Naive B cell (primary cell): ENCODE data around the gene R3HDM4. TPM values are rescaled to one million over a fixed set of nuclear protein-coding genes. Genes with fewer than 3 reads are reported as not detected.

Source experiments
- ATAC-seq, 2 donors: fragments of 150-1000 bp; cut with Tn5 transposase; 2 replicates each; pipeline ENCODE4 v1.10.0; 2021; ENCODE audit warnings: low read depth in 2 of 2, mild to moderate bottlenecking in 2 of 2, moderate library complexity in 2 of 2
- DNase-seq: peaks from one replicate; pipeline ENCODE4 v3.0.0; 2022
- H3K27ac Mint-ChIP-seq, 6 donors: one replicate each; pipeline ENCODE4 v1.8.0; 2020 to 2022; ENCODE audit warnings: mild to moderate bottlenecking in 6 of 6, mixed read lengths in 6 of 6, moderate library complexity in 5 of 6, inconsistent platforms in 2 of 6
- H3K27me3 Mint-ChIP-seq, 3 donors: one replicate each; pipeline ENCODE4 v1.8.0; 2021 to 2022; ENCODE audit warnings: mixed read lengths in 3 of 3, mild to moderate bottlenecking in 1 of 3
- H3K36me3 Mint-ChIP-seq, 2 donors: one replicate each; pipeline ENCODE4 v1.8.0; 2020 to 2022; ENCODE audit warnings: mixed read lengths in 2 of 2, inconsistent platforms in 1 of 2, mild to moderate bottlenecking in 1 of 2
- H3K4me1 Mint-ChIP-seq, 3 donors: one replicate each; pipeline ENCODE4 v1.8.0; 2020 to 2022; ENCODE audit warnings: mixed read lengths in 3 of 3, inconsistent platforms in 1 of 3, mild to moderate bottlenecking in 1 of 3, moderate library complexity in 1 of 3
- H3K4me3 Mint-ChIP-seq, 8 donors: one replicate each; pipeline ENCODE4 v1.8.0; 2020 to 2022; ENCODE audit warnings: mild to moderate bottlenecking in 8 of 8, mixed read lengths in 8 of 8, moderate library complexity in 8 of 8, inconsistent platforms in 2 of 8
- H3K9me3 Mint-ChIP-seq, 7 donors: one replicate each; pipeline ENCODE4 v1.8.0; 2020 to 2022; ENCODE audit warnings: mixed read lengths in 7 of 7, mild to moderate bottlenecking in 5 of 7, inconsistent platforms in 2 of 7, moderate library complexity in 1 of 7
- polyA plus RNA-seq, 6 donors: library from polyadenylated mRNA; unstranded; fragments of 300-500 nt; fragmentation: Illumina TruSeq; gene quantifications; one replicate each; pipeline ENCODE4 v1.2.3, GENCODE V29; 2021; ENCODE audit warnings: low read depth in 6 of 6

The R3HDM4 gene
- polyA plus RNA-seq, 6 donors from 2014 or later: 162 to 209 (median 175) TPM

- no peak for DNase-seq
- H3K27me3 Mint-ChIP-seq: no peaks in the 10 kb centered on the region
- no peak for ATAC-seq
- H3K36me3 Mint-ChIP-seq: no peaks in the 10 kb centered on the region
- peak overlapping the region in 2 of 6 donors; percentile 65 to 87 for H3K27ac Mint-ChIP-seq
- peaks cover 8 to 24% (median 21%) of the 10 kb centered on the region in 3 donors for H3K4me1 Mint-ChIP-seq
- H3K9me3 Mint-ChIP-seq: no peaks in the 10 kb centered on the region
- H3K4me3 Mint-ChIP-seq: peak overlapping the region; percentile 78 to 93 (median 88)
Measured at GRCh38 chr19:924553-925086, 11.6 kb upstream of the R3HDM4 start.

- Mint-ChIP-seq H3K27ac (peak overlapping the region in 4 of 6 donors; percentile 38 to 93 (median 82)), H3K36me3 (no peaks in the 10 kb centered on the region), H3K4me3 (peak overlapping the region; percentile 71 to 88 (median 82)), H3K4me1 (peaks cover 12 to 36% (median 30%) of the 10 kb centered on the region in 3 donors), H3K9me3 (no peaks in the 10 kb centered on the region), H3K27me3 (peaks cover 0 to 5% (median 0%) of the 10 kb centered on the region in 3 donors)
- peak; percentile 36 for ATAC-seq
- peak; percentile 71 for DNase-seq
Measured at GRCh38 chr19:920051-920864, 7.2 kb upstream of the R3HDM4 start.

- peaks cover 16 to 41% (median 33%) of the 10 kb centered on the region in 3 donors for H3K4me1 Mint-ChIP-seq
- peak; percentile 34 to 37 for ATAC-seq
- DNase-seq: peak; percentile 63
- no peaks in the 10 kb centered on the region for H3K36me3 Mint-ChIP-seq
- peak overlapping the region; percentile 51 to 88 (median 69) for H3K4me3 Mint-ChIP-seq
- H3K9me3 Mint-ChIP-seq: no peaks in the 10 kb centered on the region
- H3K27ac Mint-ChIP-seq: peak overlapping the region in 4 of 6 donors; percentile 20 to 91 (median 38)
- H3K27me3 Mint-ChIP-seq: peaks cover 0 to 11% (median 4%) of the 10 kb centered on the region in 3 donors
Measured at GRCh38 chr19:919199-920050, 6.4 kb upstream of the R3HDM4 start.

GRCh38 chr19:918481-919198 lies 5.6 kb upstream of the R3HDM4 start:
- no peak for ATAC-seq
- DNase-seq: no peak
- peaks cover 0 to 11% (median 4%) of the 10 kb centered on the region in 3 donors for H3K27me3 Mint-ChIP-seq
- H3K36me3 Mint-ChIP-seq: no peaks in the 10 kb centered on the region
- peaks cover 16 to 36% (median 34%) of the 10 kb centered on the region in 3 donors for H3K4me1 Mint-ChIP-seq
- H3K27ac Mint-ChIP-seq: peak overlapping the region in 3 of 6 donors; percentile 56 to 91 (median 82)
- peak overlapping the region in 7 of 8 donors; percentile 47 to 77 (median 68) for H3K4me3 Mint-ChIP-seq
- no peaks in the 10 kb centered on the region for H3K9me3 Mint-ChIP-seq

GRCh38 chr19:918152-918437 lies 5.1 kb upstream of the R3HDM4 start:
- no peak for ATAC-seq
- H3K9me3 Mint-ChIP-seq: no peaks in the 10 kb centered on the region
- H3K4me3 Mint-ChIP-seq: peak overlapping the region in 7 of 8 donors; percentile 25 to 85 (median 77)
- peaks cover 0 to 11% (median 4%) of the 10 kb centered on the region in 3 donors for H3K27me3 Mint-ChIP-seq
- peaks cover 16 to 36% (median 33%) of the 10 kb centered on the region in 3 donors for H3K4me1 Mint-ChIP-seq
- no peak for DNase-seq
- no peaks in the 10 kb centered on the region for H3K36me3 Mint-ChIP-seq
- peak overlapping the region in 4 of 6 donors; percentile 42 to 93 (median 66) for H3K27ac Mint-ChIP-seq

- no peaks in the 10 kb centered on the region for H3K36me3 Mint-ChIP-seq
- DNase-seq (peak; percentile 84), ATAC-seq (peak; percentile 65 to 68)
- H3K27ac Mint-ChIP-seq: peak within 1 kb of the TSS; percentile 82 to 93 (median 90)
- no peaks in the 10 kb centered on the region for H3K9me3 Mint-ChIP-seq
- H3K27me3 Mint-ChIP-seq: peaks cover 0 to 11% (median 4%) of the 10 kb centered on the region in 3 donors
- H3K4me3 Mint-ChIP-seq: peak within 1 kb of the TSS; percentile 61 to 85 (median 76)
- peaks cover 16 to 36% (median 32%) of the 10 kb centered on the region in 3 donors for H3K4me1 Mint-ChIP-seq
Measured at GRCh38 chr19:917323-918151, 4.5 kb upstream of the R3HDM4 start, which contains the start of gene KISS1R. Gene KISS1R, plus strand, starts transcription at chr19:917333. Its CDS starts 170 bp downstream, at chr19:917503.

GRCh38 chr19:916645-917322 lies 3.8 kb upstream of the R3HDM4 start:
- Mint-ChIP-seq H3K4me3 (peak overlapping the region in 4 of 8 donors; percentile 47 to 77 (median 49)), H3K27ac (peak overlapping the region in 2 of 6 donors; percentile 82), H3K9me3 (no peaks in the 10 kb centered on the region), H3K36me3 (no peaks in the 10 kb centered on the region), H3K27me3 (peaks cover 0 to 11% (median 4%) of the 10 kb centered on the region in 3 donors), H3K4me1 (peaks cover 12 to 33% (median 30%) of the 10 kb centered on the region in 3 donors)
- ATAC-seq: no peak
- no peak for DNase-seq

GRCh38 chr19:912181-913079 lies 589 bp downstream of the R3HDM4 start:
- DNase-seq: peak; percentile 49
- H3K9me3 Mint-ChIP-seq: no peaks in the 10 kb centered on the region

GRCh38 chr19:911197-912033 lies 1.6 kb downstream of the R3HDM4 start:
- H3K9me3 Mint-ChIP-seq: no peaks in the 10 kb centered on the region
- DNase-seq (no peak), ATAC-seq (no peak)
- peak overlapping the region; percentile 78 to 100 (median 99) for H3K27ac Mint-ChIP-seq
- peaks cover 0 to 6% of the 10 kb centered on the region in 2 donors for H3K36me3 Mint-ChIP-seq
- H3K27me3 Mint-ChIP-seq: peaks cover 0 to 6% (median 4%) of the 10 kb centered on the region in 3 donors
- peak overlapping the region; percentile 49 to 91 (median 82) for H3K4me3 Mint-ChIP-seq
- H3K4me1 Mint-ChIP-seq: peaks cover 29 to 61% (median 42%) of the 10 kb centered on the region in 3 donors

More at GRCh38 chr19:912181-913079, 589 bp downstream of the R3HDM4 start:
- Mint-ChIP-seq H3K4me1 (peaks cover 24 to 51% (median 32%) of the 10 kb centered on the region in 3 donors), H3K36me3 (peaks cover 0 to 6% of the 10 kb centered on the region in 2 donors), H3K27me3 (peaks cover 0 to 6% (median 4%) of the 10 kb centered on the region in 3 donors), H3K27ac (peak overlapping the region; percentile 42 to 100 (median 82)), H3K4me3 (peak overlapping the region; percentile 77 to 95 (median 85))
- ATAC-seq: peak; percentile 3
